Smooth muscle cell of the umbilical artery (primary cell): ENCODE results near the gene AURKAIP1. TPM values are rescaled to one million over a fixed set of nuclear protein-coding genes. Genes with fewer than 3 reads are reported as not detected.

Experiments used
- total RNA-seq: library from RNA; depleted of rRNA; stranded (reverse); fragments of >200 nt; gene quantifications from 2 replicates; pipeline ENCODE4 v1.2.3, GENCODE V29; 2014

The AURKAIP1 gene
- 52.6 and 85.8 TPM in 2 replicates for total RNA-seq

GRCh38 chr1:1374929-1375662 lies at the start of gene AURKAIP1:
Gene AURKAIP1, minus strand, starts transcription at chr1:1375207. Its CDS starts 451 bp downstream, at chr1:1374756.

GRCh38 chr1:1421147-1421906 lies 46.3 kb upstream of the AURKAIP1 start, which contains the start of gene ANKRD65:
Gene ANKRD65, minus strand, starts transcription at chr1:1421276. Its CDS starts 271 bp downstream, at chr1:1421005.

GRCh38 chr1:1406821-1407635 lies 32.0 kb upstream of the AURKAIP1 start, which contains the start of gene MRPL20:
Gene MRPL20, minus strand, starts transcription at chr1:1407293. Its CDS starts 76 bp downstream, at chr1:1407217.

GRCh38 chr1:1399187-1399871 lies 24.3 kb upstream of the AURKAIP1 start, which contains the start of gene CCNL2:
Gene CCNL2, minus strand, starts transcription at chr1:1399335. Its CDS starts 29 bp downstream, at chr1:1399306.

GRCh38 chr1:1358433-1359271 lies 16.4 kb downstream of the AURKAIP1 start, which contains the start of gene MXRA8:
Gene MXRA8, minus strand, starts transcription at chr1:1358555. Its CDS starts 51 bp downstream, at chr1:1358504.

GRCh38 chr1:1349256-1350012 lies 25.6 kb downstream of the AURKAIP1 start, which contains the start of gene DVL1:
Gene DVL1, minus strand, starts transcription at chr1:1349418. Its CDS starts 353 bp downstream, at chr1:1349065.

GRCh38 chr1:1331068-1331965 lies 43.7 kb downstream of the AURKAIP1 start, which contains the start of gene TAS1R3:
Gene TAS1R3, plus strand, starts transcription at chr1:1331280. Its CDS starts 66 bp downstream, at chr1:1331346.

GRCh38 chr1:1324524-1325287 lies 50.3 kb downstream of the AURKAIP1 start, which contains the start of the genes CPTP and INTS11:
Gene CPTP, plus strand, starts transcription at chr1:1324802. Its CDS starts 2,109 bp downstream, at chr1:1326911.
Gene INTS11, minus strand, starts transcription at chr1:1324660. Its CDS starts 52 bp downstream, at chr1:1324608.

Other genes with a start within 250 kb of the AURKAIP1 start
- gene TTLL10, start 201.3 kb downstream of the AURKAIP1 start, total RNA-seq: not detected in 2 replicates
- gene TNFRSF18, start 168.6 kb downstream of the AURKAIP1 start, total RNA-seq: not detected in 2 replicates
- under 0.01 and 0.14 TPM in 2 replicates for gene TNFRSF4, start 161.1 kb downstream of the AURKAIP1 start, total RNA-seq
- 190 and 205 TPM in 2 replicates for gene SDF4, start 143.2 kb downstream of the AURKAIP1 start, total RNA-seq
- gene B3GALT6, start 143.0 kb downstream of the AURKAIP1 start, total RNA-seq: 32.1 and 37.1 TPM in 2 replicates
- gene C1QTNF12, start 128.5 kb downstream of the AURKAIP1 start, total RNA-seq: 0.92 and 1.5 TPM in 2 replicates
- 33.9 and 43.6 TPM in 2 replicates for gene UBE2J2, start 101.4 kb downstream of the AURKAIP1 start, total RNA-seq
- 1.2 and 2.3 TPM in 2 replicates for gene SCNN1D, start 94.8 kb downstream of the AURKAIP1 start, total RNA-seq
- 52.6 and 71.8 TPM in 2 replicates for gene ACAP3, start 67.3 kb downstream of the AURKAIP1 start, total RNA-seq
- gene PUSL1, start 66.6 kb downstream of the AURKAIP1 start, total RNA-seq: 16.9 and 17.8 TPM in 2 replicates
- gene INTS11, start 50.5 kb downstream of the AURKAIP1 start, total RNA-seq: 41.9 and 59.4 TPM in 2 replicates
- gene CPTP, start 50.4 kb downstream of the AURKAIP1 start, total RNA-seq: 8.0 and 12.5 TPM in 2 replicates
- 0.23 and 0.30 TPM in 2 replicates for gene TAS1R3, start 43.9 kb downstream of the AURKAIP1 start, total RNA-seq
- gene DVL1, start 25.8 kb downstream of the AURKAIP1 start, total RNA-seq: 65.0 and 105 TPM in 2 replicates
- 172 and 187 TPM in 2 replicates for gene MXRA8, start 16.7 kb downstream of the AURKAIP1 start, total RNA-seq
- gene CCNL2, start 24.1 kb upstream of the AURKAIP1 start, total RNA-seq: 189 and 195 TPM in 2 replicates
- 53.1 and 68.6 TPM in 2 replicates for gene MRPL20, start 32.1 kb upstream of the AURKAIP1 start, total RNA-seq
- 0.18 and 0.30 TPM in 2 replicates for gene ANKRD65, start 46.1 kb upstream of the AURKAIP1 start, total RNA-seq
- gene VWA1, start 60.5 kb upstream of the AURKAIP1 start, total RNA-seq: 10.4 and 13.1 TPM in 2 replicates
- 0.09 TPM in 1 of 2 replicates, not detected in the other for gene ATAD3C, start 74.5 kb upstream of the AURKAIP1 start, total RNA-seq
- 13.7 and 26.3 TPM in 2 replicates for gene ATAD3B, start 96.6 kb upstream of the AURKAIP1 start, total RNA-seq
- 24.1 and 49.1 TPM in 2 replicates for gene ATAD3A, start 137.0 kb upstream of the AURKAIP1 start, total RNA-seq
- gene TMEM240, start 165.4 kb upstream of the AURKAIP1 start, total RNA-seq: 2.4 and 2.9 TPM in 2 replicates
- gene SSU72, start 199.7 kb upstream of the AURKAIP1 start, total RNA-seq: 66.5 and 81.4 TPM in 2 replicates
- gene FNDC10, start 224.9 kb upstream of the AURKAIP1 start, total RNA-seq: 2.1 and 2.6 TPM in 2 replicates
- gene MIB2, start 240.3 kb upstream of the AURKAIP1 start, total RNA-seq: 100 and 129 TPM in 2 replicates